HL-60 (cell line): ENCODE results near the gene TSHZ2.

Experiments used
- CTCF ChIP-seq: IDR thresholded peaks from one replicate; pipeline ENCODE4 v1.5.1; 2011; ENCODE audit warnings: low read length, control low read depth, inconsistent platforms; ENCODE audit not compliant: insufficient read depth
- GABPA ChIP-seq: IDR thresholded peaks from 2 replicates; pipeline ENCODE4 v1.6.1; 2012; ENCODE audit warnings: low read depth
- POLR2AphosphoS5 ChIP-seq: IDR thresholded peaks from 2 replicates; pipeline ENCODE4 v1.6.1; 2012; ENCODE audit warnings: low read depth
- REST ChIP-seq: IDR thresholded peaks from 2 replicates; pipeline ENCODE4 v1.6.1; 2012; ENCODE audit warnings: low read depth; ENCODE audit not compliant: insufficient replicate concordance

- no peak for TF ChIP-seq GABPA
- no peak for TF ChIP-seq CTCF
- no peak for TF ChIP-seq POLR2AphosphoS5
- no peak for TF ChIP-seq REST
Measured at GRCh38 chr20:52943185-52943841, 28.8 kb upstream of the TSHZ2 start.
